Cardiac muscle cell (in vitro differentiated cells and primary cell): ENCODE results near the gene BTLA. TPM values are rescaled to one million over a fixed set of nuclear protein-coding genes. Genes with fewer than 3 reads are reported as not detected.
A peak's percentile ranks its signal among the peaks of the same experiment; 100 is the strongest.
"Not testable (repeated sequence)": the region's sequence is repeated elsewhere in the genome, so short reads cannot be mapped to it uniquely, and the experiment has no call there.

Experiments used
- DNase-seq, 2 donors: peaks; one replicate each; pipeline versions ENCODE4 v3.0.0 to v3.0.0-alpha.2; 2010 to 2017; ENCODE audit warnings: low read depth in 1 of 2, low spot score in 1 of 2
- H3K27ac ChIP-seq: fragments of 200-600 bp; sonication (generic); 2 replicates; pipeline ENCODE4 v1.5.1; 2016
- H3K27me3 ChIP-seq: fragments of 200-600 bp; sonication (generic); 2 replicates; pipeline ENCODE4 v1.6.0; 2016; ENCODE audit warnings: control low read depth
- H3K36me3 ChIP-seq: fragments of 200-600 bp; sonication (generic); 2 replicates; pipeline ENCODE4 v1.5.1; 2016; ENCODE audit warnings: control low read depth
- H3K4me1 ChIP-seq: fragments of 200-600 bp; sonication (generic); 2 replicates; pipeline ENCODE4 v1.8.1; 2017; ENCODE audit warnings: low read depth, mild to moderate bottlenecking, mixed run types
- H3K4me3 ChIP-seq: fragments of 200-600 bp; sonication (generic); 2 replicates; pipeline ENCODE4 v1.5.1; 2016; ENCODE audit warnings: mild to moderate bottlenecking
- H3K9me3 ChIP-seq: fragments of 200-600 bp; sonication (generic); 2 replicates; pipeline ENCODE4 v1.5.1; 2017; ENCODE audit warnings: low read depth, mild to moderate bottlenecking, control low read depth
- CTCF ChIP-seq: IDR thresholded peaks from 2 replicates; pipeline ENCODE4 v1.5.1; 2012; ENCODE audit warnings: low read depth, mild to moderate bottlenecking, low read length
- polyA plus RNA-seq: library from polyadenylated mRNA; unstranded; fragments of >200 nt; fragmentation: Nextera tagmentation; extraction: Ambion mirVana; gene quantifications from 2 replicates; pipeline ENCODE4 v1.2.1, GENCODE V29; 2016
- total RNA-seq: library from RNA; depleted of rRNA; stranded (reverse); fragments of >200 nt; gene quantifications from 2 replicates; pipeline ENCODE4 v1.2.3, GENCODE V29; 2016

BTLA gene
- total RNA-seq (not detected in 2 replicates), polyA plus RNA-seq (0.11 TPM in 1 of 2 replicates, not detected in the other)

- no peaks in the 10 kb centered on the region for H3K9me3 ChIP-seq
- H3K36me3 ChIP-seq: no peaks in the 10 kb centered on the region
- no peak within 1 kb of the TSS for H3K27ac ChIP-seq
- no peak within 1 kb of the TSS for H3K4me3 ChIP-seq
- H3K27me3 ChIP-seq: no peaks in the 10 kb centered on the region
- no peaks in the 10 kb centered on the region for H3K4me1 ChIP-seq
- TF ChIP-seq CTCF: no peak
- no peak for DNase-seq
Measured at GRCh38 chr3:112498914-112499711, at the start of gene BTLA. TSS of gene BTLA (minus strand) at chr3:112499472. CDS start at chr3:112499358, 114 bp downstream.

- no peak overlapping the region for H3K4me3 ChIP-seq
- peaks cover 22% of the 10 kb centered on the region for H3K36me3 ChIP-seq
- DNase-seq: peak in 1 of 2 donors; percentile 19
- H3K4me1 ChIP-seq: no peaks in the 10 kb centered on the region
- no peak for TF ChIP-seq CTCF
- no peaks in the 10 kb centered on the region for H3K27me3 ChIP-seq
- no peaks in the 10 kb centered on the region for H3K9me3 ChIP-seq
- no peak overlapping the region for H3K27ac ChIP-seq
Measured at GRCh38 chr3:112546216-112546759, 47.0 kb upstream of the BTLA start.

GRCh38 chr3:112539825-112540650, 40.8 kb upstream of the BTLA start:
- no peak for TF ChIP-seq CTCF
- H3K36me3 ChIP-seq: peaks cover 28% of the 10 kb centered on the region

GRCh38 chr3:112531358-112531781, 32.1 kb upstream of the BTLA start:
- peak; percentile 3 to 70 for DNase-seq
- H3K9me3 ChIP-seq: no peaks in the 10 kb centered on the region
- no peak overlapping the region for H3K27ac ChIP-seq
- TF ChIP-seq CTCF: peak; percentile 46
- H3K27me3 ChIP-seq: no peaks in the 10 kb centered on the region
- H3K4me3 ChIP-seq: no peak overlapping the region
- H3K36me3 ChIP-seq: peaks cover 36% of the 10 kb centered on the region
- H3K4me1 ChIP-seq: no peaks in the 10 kb centered on the region

More at GRCh38 chr3:112539825-112540650, 40.8 kb upstream of the BTLA start:
- Histone ChIP-seq H3K27me3 (no peaks in the 10 kb centered on the region), H3K9me3 (no peaks in the 10 kb centered on the region), H3K27ac (no peak overlapping the region), H3K4me3 (no peak overlapping the region), H3K4me1 (no peaks in the 10 kb centered on the region)
- DNase-seq: no peak

GRCh38 chr3:112530573-112530972, 31.3 kb upstream of the BTLA start:
- H3K27me3 ChIP-seq: no peaks in the 10 kb centered on the region
- peaks cover 36% of the 10 kb centered on the region for H3K36me3 ChIP-seq
- no peak for DNase-seq
- TF ChIP-seq CTCF: no peak
- no peak overlapping the region for H3K27ac ChIP-seq
- no peaks in the 10 kb centered on the region for H3K9me3 ChIP-seq
- H3K4me3 ChIP-seq: no peak overlapping the region
- H3K4me1 ChIP-seq: no peaks in the 10 kb centered on the region

GRCh38 chr3:112524127-112524526, 24.9 kb upstream of the BTLA start:
- not testable (repeated sequence) for H3K9me3 ChIP-seq, H3K4me3 ChIP-seq, H3K27me3 ChIP-seq, H3K4me1 ChIP-seq, DNase-seq, H3K27ac ChIP-seq
- peaks cover 11% of the 10 kb centered on the region for H3K36me3 ChIP-seq
